Coronary artery (tissue), 2 donors: ENCODE data around the gene SERPINB8.

Experiments used
- DNase-seq: peaks from one replicate; pipeline ENCODE4 v3.0.0-alpha.2; 2017; ENCODE audit warnings: low spot score
- H3K27ac ChIP-seq, 2 donors: fragments of 200-600 bp; sonication (generic); one replicate each; pipeline ENCODE4 v1.5.1; 2016 to 2019
- H3K4me3 ChIP-seq: fragments of 200-600 bp; sonication (generic); 2 replicates; pipeline ENCODE4 v1.5.1; 2016; ENCODE audit warnings: mild to moderate bottlenecking, moderate library complexity
- TF ChIP-seq, protein P1 (sequence below): fragments of 200-600 bp; sonication (generic); IDR thresholded peaks from one replicate; pipeline ENCODE4 v1.5.1; 2019; ENCODE audit warnings: antibody characterized with exemption

SERPINB8 gene

DNA sequence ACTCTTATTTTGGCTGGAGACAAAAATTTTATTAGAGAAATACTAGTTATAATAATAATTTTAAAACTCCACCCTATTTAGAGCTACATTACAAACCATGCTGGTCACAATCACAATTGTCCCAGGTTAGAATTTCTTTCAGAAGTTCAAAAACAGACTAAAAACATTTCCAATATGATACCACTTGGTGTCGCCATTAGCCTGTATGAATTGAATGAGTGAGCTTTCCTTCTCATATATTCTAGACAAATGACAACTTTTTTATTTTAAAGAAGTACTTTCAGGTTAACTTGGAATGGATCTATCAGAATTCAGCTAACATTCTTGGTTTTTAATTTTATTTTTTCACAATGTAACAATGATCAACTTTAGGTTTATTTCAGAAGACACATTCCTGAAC, 48.0 kb downstream of the SERPINB8 start:
- TF ChIP-seq, protein P1, sequence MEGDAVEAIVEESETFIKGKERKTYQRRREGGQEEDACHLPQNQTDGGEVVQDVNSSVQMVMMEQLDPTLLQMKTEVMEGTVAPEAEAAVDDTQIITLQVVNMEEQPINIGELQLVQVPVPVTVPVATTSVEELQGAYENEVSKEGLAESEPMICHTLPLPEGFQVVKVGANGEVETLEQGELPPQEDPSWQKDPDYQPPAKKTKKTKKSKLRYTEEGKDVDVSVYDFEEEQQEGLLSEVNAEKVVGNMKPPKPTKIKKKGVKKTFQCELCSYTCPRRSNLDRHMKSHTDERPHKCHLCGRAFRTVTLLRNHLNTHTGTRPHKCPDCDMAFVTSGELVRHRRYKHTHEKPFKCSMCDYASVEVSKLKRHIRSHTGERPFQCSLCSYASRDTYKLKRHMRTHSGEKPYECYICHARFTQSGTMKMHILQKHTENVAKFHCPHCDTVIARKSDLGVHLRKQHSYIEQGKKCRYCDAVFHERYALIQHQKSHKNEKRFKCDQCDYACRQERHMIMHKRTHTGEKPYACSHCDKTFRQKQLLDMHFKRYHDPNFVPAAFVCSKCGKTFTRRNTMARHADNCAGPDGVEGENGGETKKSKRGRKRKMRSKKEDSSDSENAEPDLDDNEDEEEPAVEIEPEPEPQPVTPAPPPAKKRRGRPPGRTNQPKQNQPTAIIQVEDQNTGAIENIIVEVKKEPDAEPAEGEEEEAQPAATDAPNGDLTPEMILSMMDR, result no peak

DNA sequence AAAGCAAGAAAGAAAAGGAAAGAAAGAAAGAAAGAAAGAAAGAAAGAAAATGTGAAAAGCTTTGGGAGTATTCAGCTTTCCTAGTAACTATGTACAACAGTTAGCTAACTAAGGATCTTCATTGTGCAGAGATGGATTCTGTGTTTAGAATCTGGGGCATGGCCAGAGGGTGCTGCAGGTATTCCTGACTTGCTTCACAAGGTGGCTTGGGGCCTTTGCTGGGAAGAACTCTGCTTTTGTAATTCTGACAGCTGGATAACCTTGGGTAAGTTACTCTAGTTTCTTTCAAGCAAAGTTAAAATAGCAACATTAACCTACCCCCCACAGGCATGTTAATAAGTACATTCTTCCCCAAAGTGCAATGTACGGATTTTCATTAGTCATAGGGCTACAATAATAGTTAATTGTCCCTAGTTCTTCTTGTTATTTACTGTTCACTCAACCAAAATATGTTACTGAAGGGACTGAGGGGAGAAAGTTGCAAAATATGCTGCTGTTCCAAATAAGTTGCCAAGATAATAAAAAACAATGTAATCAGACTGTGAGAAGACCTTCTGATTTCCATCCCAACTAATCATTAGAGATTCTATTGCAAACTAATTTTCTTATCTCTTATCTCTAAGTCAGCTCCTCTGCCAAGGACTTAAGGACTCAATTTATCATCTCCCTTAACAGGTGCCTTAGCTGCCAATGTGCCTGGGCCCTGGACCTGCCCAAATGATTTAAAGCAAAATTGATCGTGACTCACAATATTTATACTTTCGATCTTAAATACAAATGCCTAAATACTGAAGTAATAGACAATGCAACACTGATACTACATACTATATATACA, 50.3 kb downstream of the SERPINB8 start:
- TF ChIP-seq, protein P1, result no peak
- H3K4me3 ChIP-seq, result no peak overlapping the region
- H3K27ac ChIP-seq, result no peak overlapping the region
- no peak for DNase-seq

More for the DNA sequence above, 48.0 kb downstream of the SERPINB8 start:
- DNase-seq, result no peak
- H3K27ac ChIP-seq, result no peak overlapping the region
- H3K4me3 ChIP-seq, result no peak overlapping the region

DNA sequence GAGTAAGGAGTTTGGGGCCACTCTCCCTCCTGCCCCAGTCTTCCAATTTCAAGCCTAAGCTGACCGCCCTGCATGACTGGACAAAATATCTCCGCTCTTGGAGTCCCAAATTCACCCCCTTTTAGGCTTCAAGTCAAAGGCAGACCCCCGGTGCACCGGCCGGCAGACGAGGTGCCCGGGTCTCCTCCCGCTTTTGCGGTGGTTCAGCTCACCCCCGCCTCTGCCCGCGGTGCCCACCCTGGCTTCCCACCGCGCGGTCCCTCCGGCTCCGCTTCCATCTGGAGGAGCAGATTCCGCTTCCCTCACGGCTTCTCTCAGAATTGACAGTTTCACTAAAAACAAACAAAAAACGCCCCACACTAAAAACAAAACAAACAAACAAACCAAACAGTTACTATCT, 56.5 kb downstream of the SERPINB8 start:
- TF ChIP-seq, protein P1, result no peak
- H3K4me3 ChIP-seq, result no peak overlapping the region
- DNase-seq, result no peak
- no peak overlapping the region for H3K27ac ChIP-seq

DNA sequence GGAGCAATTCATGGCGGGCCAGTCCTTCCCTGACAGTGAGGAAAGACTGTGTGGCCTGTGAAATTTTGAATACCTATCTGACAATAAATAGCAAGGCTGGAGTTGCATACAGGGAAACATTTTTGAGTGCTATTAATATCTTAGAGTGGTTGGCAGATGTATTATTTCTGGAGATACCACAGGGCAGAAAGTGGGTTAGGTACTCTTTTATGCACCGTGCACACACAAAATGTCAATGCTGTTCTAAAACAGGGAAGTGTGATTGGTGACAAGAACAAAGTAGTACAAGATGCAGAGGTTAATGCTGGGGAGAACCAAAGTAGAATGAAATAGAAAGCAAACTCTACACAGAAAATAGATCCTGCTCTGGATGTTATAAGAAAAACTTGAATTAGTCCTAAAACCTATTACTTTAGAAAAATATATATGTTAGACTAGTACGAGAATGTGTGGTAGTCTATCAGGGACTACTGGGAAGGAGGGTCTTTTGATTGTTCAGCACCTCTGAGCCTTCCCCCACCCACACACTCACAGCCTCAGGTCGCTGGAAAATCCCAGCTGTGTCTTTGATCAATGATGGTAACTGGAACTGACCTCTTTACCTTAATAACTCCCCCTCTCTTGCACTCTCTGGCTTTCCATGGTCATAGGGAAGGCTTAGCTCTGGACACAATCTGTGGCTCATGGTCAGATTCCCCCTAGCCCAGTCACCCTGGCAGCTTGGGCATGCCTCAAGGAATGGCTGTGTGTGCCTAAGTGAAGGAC, 58.2 kb downstream of the SERPINB8 start:
- no peak overlapping the region for H3K27ac ChIP-seq
- TF ChIP-seq, protein P1, result no peak
- no peak for DNase-seq
- H3K4me3 ChIP-seq, result no peak overlapping the region

DNA sequence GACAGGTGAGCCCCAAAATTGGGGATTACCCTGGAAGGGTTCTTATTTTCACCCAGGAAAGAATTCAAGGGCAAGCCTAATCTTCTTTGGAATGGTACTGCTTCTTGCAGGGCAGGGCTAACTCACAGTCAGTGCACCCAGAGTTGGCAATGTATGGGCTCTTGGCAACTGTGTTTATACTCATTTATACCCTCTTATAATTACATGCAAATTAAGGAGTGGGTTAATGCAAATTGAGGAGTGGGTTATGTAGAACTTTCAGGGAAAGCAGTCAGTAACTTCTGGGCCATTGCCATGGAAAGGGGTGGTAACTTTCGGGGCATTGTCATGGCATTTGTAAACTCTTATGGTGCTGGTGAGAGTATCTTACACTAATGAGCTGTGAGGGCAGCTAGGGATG, 59.2 kb downstream of the SERPINB8 start:
- H3K4me3 ChIP-seq, result no peak overlapping the region
- H3K27ac ChIP-seq, result no peak overlapping the region
- TF ChIP-seq, protein P1, result no peak
- DNase-seq, result no peak

DNA sequence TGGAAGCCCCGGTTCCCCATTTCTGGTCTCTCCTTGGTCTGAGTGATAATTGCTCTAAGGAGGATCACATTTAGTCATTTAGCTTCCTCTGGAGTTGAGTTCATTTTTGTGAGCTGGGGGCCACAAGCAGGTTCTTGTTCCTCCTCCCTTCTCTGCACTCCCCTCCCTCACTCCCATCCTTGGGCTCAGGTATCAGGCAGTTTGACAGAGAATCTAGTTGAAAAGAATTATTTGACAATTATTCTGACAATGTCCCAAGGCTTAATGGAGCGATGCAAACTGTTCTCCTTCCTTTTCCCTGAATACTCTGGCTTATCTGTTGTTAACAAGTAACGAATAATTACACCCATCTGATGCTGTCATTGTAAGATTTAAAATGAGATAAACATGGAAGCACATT, 61.5 kb downstream of the SERPINB8 start:
- Histone ChIP-seq H3K4me3 (no peak overlapping the region), H3K27ac (no peak overlapping the region)
- no peak for DNase-seq
- TF ChIP-seq, protein P1, result no peak
